GM21723 (cell line): Measurements from ENCODE around the gene PLCL2.

Experiments
- ATAC-seq: cut with Tn5 transposase; IDR thresholded peaks from one replicate; pipeline ENCODE4 v1.9.1; 2021; ENCODE audit warnings: mild to moderate bottlenecking, moderate library complexity; ENCODE audit not compliant: unreplicated experiment

Gene PLCL2

DNA sequence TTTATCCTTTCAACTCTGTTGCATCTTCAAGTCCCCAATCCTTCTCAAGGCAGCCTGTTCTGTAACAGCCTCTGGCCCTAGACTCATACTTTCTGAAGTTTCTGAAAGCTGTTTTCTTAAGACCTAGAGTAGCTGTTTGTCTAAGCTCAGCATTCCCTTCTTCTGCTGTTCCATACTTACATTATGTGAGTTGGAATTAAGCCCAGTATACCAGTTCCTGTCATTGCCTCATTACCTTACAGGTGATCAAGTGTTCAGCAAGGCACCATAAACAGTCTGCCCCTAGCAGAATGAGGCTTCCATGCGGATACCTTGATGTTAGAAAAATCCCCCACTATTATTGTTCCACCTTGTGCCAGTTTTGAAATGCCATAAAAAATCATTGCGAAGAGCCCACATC lies 180.6 kb downstream of the PLCL2 start:
- ATAC-seq, result no peak

DNA sequence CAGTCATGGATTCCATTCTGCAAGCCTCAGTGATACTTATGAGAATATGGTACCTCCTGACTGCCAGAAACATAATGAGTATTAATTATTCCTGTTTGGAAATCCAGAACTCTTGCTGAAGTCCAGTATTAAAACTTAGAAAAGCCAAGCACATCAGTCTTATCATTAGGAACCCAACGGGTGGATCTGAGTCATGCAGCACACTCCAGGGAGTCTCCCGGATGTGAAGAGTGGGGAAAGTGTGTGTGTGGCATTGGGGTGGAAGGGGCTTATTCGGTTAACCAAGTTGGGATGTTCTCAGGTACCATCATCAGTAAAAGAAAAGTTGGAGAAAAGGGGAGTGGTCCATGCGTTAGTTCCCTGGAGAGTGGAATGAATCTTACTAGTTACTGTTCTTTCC lies 181.1 kb downstream of the PLCL2 start:
- ATAC-seq, result no peak

DNA sequence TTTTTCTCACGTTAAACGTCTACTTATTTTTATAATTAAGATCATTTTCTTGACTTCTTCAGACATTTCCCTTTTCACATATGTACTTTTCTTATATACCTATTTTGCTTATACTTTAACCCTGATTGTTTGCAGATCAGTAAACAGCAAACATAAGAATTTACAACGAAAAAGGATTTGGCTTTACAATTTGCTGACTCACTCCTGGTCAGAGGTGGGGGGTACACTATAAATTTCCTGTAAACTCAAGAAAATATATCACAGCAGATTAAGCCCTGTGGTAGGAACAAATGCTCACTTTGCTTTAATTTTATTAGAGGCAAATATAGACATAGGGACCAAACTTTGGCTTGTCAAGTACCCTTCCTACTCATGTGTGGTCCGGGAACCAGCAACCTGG lies 185.0 kb downstream of the PLCL2 start:
- ATAC-seq, result no peak

DNA sequence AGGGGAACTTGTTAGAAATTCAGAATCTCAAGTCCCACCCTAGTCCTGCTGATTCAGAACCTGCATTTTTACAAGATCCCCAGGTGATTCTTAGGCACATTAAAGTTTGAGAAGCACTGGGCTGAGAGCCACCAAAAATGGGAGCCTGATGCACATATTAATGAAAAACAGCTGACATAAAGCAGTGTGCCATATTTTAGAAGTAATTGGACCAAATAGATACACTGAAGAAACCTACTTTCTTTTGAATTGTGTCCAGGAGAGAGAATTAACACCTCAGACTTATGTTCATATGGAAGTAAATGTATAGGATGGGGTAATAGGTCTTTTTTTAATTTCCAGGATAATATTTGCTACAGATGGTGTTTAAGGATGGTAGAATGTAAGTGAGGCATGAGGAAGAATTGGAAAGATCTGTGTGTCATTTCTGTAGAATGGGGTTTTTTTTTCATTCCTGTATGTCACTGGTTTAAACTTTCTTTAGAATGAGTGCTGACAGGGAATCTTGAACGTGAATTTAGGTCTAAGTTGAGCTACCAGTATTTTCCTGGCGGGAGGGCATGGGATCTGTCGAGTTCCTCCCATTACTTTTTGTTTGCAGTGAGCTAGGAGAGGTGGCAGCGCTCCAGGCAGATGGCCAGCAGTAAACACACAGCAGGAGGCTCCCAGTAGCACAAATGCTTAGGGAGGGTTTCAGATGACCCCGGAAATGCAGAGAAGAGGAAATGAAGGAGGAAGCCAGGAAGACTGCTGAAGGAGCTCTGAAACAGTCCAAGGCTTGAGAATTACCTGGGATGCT lies 185.6 kb downstream of the PLCL2 start:
- ATAC-seq, result no peak

DNA sequence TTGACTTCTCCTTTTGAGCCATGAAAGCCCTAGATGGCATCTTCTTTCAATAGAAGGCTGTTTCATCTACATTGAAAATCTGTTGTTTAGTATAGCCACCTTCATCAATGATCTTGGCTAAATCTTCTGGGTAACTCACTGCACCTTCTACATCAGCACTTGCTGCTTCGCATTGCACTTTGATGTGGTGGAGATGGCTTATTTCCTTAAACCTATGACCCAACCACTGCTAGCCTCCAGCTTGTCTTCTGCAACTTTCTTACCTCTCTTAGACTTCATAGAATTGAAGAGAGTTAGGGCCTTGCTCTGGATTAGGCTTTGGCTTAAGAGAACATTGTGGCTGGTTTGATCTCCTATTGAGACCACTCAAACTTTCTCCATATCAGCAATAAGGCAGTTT lies 189.8 kb downstream of the PLCL2 start:
- no peak for ATAC-seq

DNA sequence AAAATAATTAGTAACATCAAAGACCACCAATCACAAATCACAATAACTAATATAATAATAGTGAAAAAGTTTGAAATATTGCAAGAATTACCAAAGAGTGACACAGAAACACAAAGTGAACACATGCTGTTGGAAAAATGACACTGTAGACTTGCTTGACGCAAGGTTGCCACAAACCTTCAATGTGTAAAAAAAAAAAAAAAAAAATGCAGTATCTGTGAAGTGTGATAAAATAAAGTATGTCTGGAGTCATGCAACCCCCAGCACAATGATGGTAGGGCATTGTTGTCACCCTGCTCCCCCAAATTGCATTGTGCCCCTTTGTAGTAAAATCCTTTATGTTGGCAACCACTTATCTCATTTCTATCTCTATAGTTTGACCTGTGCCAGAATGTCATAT lies 190.6 kb downstream of the PLCL2 start:
- no peak for ATAC-seq

DNA sequence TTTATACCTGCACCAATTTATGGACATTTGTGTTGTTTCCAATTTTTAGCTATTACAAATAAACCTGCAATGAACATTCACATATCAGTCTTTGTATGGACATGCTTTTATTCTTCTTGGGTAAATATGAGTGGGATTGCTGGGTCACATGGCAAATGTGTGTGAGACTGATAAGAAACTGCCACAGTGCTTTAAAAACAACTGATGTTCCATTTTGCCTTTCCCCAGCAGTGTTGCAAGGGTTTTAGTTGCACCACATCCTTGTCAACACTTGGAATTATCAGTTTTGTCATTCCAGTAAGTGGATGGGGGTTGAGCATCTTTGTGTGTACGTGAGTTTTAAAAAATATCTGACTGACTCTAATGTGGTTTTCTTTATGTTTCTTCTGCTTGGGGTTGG lies 191.2 kb downstream of the PLCL2 start:
- ATAC-seq, result no peak

DNA sequence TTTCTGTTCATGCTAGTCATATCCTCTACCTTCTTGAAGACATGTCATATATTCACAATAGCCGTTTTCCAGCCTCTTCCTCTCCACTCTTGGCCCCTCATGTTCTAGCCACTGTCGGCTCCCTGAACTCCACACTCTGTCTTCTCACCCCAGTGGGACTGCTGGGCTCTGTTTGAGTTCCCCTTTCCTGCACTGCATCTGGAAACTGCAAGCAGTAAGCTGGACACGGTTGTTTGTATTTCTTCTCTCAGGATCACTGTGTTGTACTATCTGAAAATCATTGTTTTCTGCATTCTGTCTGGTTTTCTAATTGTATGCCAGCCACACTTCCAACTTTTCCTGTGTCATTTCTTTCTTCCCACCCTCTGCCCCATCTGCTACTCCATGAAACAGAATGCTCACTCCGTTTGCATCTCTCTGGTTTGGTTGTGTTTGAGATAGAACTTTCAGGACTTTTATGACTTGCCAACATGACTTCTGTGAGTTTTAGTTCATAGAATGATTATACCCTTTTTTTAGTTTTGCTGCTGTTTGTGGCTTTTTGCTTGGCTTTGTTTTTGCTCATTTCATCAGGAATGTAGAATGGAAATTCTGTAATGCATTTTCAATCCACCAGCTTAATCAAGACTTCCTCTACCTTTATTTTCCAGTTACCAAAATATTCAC lies 192.3 kb downstream of the PLCL2 start:
- ATAC-seq, result no peak

DNA sequence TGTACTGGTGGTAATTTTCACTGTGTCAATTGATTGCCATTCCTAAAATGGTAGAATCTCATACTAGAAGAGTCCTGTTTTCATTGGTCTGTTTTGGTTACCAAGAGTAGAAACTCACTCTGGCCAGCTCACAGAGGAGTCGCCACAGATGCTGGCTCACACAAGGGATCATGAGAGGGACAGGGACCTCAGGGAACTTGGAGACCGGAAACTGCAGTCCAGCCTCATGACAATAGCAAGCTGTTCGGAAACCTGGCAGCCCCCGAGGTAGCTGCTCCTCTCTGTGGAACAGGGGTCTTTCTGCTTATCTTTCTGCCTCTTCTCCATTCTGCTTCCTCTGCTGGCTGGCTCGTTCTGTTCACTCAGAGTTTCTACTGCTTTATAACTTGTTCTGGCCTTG lies 192.9 kb downstream of the PLCL2 start:
- ATAC-seq, result no peak

DNA sequence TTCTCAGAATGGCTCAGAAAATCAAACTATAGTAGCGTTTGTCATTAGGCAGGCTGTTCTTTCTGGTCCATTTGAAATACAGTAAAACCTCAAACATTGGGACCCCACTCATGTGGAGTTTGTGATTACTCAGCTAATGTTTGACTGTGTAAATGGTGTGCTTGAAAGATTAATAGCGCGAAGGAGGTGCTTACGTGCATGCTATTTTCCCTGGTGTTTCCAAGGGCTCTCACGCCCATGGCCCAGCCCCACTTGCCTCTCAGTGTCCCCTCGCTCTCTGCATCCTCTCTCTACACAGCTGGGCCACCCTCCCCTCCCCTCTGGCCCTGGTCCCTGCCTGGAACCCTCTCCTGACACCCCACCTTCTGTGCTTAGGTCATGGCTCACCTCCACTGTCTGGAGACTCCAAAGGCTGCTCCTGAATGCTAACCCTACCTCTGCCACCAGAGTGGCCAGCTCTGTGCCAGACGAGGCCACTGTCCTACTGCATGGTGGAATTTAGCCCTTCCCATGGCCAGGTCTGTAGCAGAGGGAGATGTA lies 194.2 kb downstream of the PLCL2 start:
- no peak for ATAC-seq

DNA sequence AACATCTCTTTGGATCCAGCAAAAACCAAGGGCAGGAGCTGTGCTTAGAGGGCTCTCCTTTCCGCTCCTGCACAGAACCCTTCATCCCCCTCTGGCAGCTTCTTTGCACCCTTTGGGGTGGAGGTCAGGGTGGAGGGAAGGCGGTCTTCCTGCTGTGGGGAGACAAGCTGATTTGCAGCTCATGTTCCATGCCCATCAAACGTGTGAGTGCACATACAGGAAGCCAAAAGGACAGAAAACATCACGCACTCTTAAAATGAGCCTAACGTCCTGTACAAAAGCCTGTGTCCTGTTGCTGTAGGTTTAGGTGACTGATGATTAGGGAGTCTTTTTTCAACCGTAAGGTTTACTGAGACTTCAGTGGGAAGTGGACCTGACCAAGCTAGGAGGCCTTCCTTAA lies 195.2 kb downstream of the PLCL2 start:
- ATAC-seq, result no peak

DNA sequence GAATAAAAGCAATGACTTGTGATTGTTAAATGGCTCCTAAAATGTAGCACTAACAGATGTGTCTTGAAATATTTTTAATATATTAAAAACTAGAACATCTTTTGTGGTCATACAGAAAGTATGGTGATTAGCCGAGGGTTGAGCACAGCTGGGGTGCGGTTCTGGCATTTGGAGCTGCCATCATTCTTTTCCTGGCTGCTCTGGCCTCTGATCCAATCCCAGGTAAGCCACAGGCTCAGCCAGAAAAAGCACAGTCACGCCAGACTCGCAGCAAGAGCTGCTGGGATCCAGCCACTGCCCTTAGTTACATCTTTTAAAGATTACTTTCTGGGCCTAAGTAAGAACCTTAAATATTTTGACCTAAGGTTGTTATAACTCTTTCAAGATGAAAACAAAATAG lies 196.8 kb downstream of the PLCL2 start:
- no peak for ATAC-seq

DNA sequence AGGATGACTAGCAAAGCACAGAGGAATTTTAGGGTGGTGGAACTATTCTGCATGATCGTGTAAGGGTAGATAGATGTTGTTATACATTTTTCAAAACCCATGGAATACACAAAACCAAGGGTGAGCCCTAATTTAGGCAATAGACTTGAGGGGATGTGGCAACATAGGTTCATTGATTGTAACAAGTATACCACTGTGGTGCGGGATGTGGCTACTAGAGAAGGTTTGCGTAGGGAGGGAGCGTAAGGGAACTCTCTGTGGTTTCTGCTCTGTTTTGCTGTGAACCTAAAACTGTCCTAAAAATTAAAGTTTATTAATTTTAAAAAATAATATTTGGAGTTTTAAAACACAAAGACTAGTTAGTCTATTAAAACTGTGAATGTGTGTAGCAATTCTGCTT lies 202.8 kb downstream of the PLCL2 start:
- no peak for ATAC-seq

DNA sequence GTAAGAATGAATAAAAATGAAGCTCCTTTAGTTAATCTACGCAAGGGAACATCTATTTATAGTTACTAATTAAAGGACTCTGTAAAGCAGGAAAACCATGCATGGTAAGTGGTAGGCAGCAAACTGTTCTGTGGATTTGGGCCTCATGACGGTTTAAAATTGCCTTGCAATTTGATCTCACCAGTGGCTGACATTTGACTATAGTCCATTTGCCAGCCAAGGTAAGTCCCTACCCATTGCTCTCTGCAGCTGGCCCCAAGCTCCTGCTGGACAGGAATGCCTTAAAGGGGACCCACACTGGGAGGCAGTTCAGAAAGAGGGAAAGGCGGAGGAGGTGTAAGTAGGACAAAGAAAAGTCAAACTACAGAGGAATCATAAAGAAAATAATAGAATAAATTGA lies 203.3 kb downstream of the PLCL2 start:
- ATAC-seq, result no peak

DNA sequence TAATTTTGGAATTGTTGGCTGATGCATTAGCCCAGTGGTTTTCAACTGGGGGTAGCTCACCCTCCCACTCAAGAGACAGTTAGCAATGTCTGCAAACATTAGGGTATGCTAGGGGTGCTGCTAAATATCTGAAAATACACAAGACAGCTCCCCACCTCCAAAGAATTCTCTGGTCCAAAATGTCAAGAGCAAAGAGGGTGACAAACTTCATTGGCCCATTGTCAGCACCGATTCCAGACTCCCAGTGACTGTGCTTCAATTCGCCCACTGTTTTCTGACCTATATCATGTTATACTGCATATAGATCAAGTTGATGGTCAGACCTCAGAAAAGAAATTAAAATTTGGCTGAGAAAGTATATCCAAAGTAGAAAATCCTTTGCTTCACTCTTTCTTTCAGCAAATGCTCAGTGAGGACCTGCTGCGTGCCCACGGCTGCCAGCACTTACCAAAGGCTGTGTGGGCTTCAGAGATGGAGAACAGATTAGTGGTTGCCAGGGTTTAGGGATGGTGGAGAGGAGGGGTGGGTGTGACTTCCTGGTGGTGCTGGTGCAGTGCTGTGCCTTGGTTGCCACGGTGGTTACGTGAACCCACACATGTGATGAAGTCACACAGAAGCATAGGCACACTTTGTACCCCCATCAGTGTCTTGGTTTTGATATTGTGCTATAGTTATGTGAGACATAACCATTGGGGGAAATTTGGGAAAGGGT lies 204.0 kb downstream of the PLCL2 start:
- no peak for ATAC-seq

DNA sequence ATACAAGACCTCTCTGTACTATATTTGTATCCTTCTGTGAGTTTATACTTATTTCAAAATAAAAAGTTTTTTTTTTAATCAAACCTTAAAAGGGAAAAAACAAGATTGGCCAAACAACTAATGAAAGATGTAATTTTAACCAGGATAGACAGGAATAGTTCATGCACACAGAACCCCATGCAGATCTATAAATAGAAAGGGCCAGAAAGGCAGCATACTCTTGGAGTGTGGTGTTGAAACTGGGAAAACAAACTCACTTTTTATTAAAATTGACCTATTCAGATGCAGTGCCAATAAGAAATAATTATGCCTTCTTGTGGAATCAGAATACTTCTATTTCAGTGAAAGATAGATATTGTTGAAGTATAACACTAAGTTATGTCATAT lies 204.6 kb downstream of the PLCL2 start:
- ATAC-seq, result no peak

DNA sequence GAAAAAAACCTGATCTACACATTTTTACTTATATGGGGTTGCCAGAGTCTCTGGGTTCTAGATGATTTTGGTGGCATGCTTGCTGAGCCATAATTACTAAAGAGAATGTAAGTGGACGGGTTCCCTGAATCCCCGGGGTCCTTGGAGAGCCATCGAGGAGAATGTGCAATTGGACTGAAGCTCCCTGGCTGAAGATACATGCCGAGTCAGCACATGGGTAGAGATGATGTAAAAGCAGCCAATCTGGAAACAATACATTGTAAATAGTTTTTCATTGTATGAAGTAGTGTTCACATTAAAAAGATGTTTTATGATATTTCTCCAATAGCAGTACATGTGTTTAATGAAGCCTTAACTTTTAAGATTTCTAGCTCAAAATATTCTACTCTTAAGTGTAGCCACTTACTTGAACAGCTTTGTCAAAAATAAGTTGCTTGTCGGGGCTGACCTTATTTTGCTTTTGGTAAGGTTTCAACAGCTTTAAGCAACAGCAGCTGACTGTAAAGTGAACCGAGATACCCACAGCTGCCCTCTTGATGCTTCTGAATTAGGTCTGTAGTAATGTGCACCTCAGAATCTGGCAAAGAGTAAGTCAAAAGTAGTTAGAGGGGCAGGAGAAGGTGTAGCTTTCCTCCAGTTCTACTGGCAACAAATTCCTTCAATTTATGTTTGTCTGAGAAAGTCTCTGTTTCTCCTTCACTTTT lies 205.7 kb downstream of the PLCL2 start:
- ATAC-seq, result no peak

DNA sequence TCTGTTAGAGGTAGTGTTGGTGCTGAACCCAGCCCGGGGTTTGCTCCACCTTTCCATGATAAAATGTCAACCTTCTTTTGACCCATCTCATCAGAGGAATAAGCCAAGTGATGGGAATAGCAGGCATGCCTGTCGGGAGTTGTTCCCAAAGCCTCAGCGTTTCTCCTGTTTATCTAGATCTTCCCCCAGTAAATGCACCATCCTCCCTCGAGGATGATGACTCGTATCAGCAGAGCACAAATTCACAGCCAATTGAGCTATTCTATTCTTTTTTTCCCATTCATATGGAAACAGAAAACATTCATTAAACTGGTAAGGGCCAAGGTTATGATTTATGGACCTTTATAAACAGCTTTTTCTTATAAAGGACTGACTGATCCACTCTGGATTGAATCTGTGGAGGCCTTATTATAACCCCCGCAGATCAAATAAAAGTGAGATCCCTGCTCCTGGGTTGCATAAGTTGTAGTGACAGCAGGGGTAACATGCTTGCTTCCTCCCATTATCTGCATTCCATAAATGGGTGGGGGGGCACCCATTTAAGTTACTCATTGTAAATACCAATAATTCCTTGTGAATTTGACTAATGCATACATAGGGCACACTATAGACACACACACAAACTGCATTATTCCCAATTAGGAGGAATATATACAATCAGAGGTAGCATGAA lies 207.3 kb downstream of the PLCL2 start:
- no peak for ATAC-seq

DNA sequence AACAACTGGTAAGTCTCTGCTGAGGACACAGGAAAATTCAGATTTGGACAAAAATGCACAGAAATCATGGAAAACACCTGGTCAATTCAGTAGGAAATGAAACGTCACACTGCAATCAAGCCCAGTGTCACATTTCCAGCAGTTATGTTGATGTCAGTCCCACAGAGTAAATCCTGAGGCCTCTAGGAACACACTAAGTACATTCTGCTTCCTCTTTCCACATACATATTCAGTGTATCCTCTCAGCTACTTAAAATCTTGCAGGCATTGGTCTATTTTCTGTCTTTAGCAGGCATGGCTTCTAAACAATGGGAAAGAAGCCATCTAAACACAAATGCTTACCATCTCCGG lies 207.8 kb downstream of the PLCL2 start:
- no peak for ATAC-seq

DNA sequence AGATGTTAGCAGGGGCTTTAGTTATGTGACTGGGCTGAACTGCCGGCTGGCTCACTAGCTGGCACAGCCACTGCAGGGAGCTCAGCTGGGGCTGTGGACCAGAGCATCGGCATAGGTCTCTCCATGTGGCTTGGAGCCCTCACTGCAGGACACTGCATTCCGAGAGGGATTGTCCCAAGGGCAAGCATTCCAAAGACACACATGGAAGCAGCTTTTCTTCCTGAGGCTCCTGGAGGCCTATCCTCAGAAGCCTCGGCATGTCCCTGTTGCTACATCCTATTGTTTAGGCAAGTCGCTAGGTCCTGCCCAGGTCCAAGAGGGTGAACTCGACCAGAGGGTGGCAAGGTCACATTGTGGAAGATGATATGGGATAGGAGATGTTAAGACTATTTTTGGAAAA lies 209.8 kb downstream of the PLCL2 start:
- ATAC-seq, result no peak

DNA sequence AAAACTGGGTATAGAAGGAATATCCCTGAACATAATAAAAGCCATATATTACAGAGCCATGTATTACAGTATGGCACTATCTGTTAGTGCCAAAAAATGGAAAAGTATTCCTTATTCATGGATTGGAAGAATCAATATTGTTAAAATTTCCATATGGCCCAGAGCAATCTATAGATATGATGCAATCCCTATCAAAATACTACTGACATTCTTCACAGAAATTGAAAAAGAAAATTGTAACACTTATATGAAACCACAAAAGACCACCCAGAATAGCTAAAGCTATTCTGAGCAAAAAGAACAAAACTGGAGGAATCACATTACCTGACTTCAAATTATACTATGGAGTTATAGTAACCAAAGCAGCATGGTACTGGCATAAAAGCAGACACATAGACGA lies 218.8 kb downstream of the PLCL2 start:
- no peak for ATAC-seq
